Measurements from ENCODE around the gene C1orf21. TPM values are rescaled to one million over a fixed set of nuclear protein-coding genes. Genes with fewer than 3 reads are reported as not detected.

Gene C1orf21
- polyA plus RNA-seq, 1 donor (not counting 4 experiments of a cell fraction or from before 2014, with no cell fraction given) = 44.3 TPM

GRCh38 chr1:184455786-184456185 is 69.0 kb downstream of the C1orf21 start:
- no peak for TF ChIP-seq CTCF (optimal IDR thresholded peaks at IDR 0.05 in 1 of 3, IDR thresholded peaks at IDR 0.05 in 1 of 3, conservative IDR thresholded peaks at IDR 0.05 in 1 of 3; ENCODE audit: extremely low read depth in 1 of 3, insufficient read depth in 2 of 3, low read length in 3 of 3)
- TF ChIP-seq EZH2 (IDR thresholded peaks at IDR 0.05; ENCODE audit: low read length) = no peak
- H3K9me1 ChIP-seq (ENCODE audit: control insufficient read depth, extremely low read depth, insufficient read depth, low read length) = no peaks in the 10 kb centered on the region
- no peak overlapping the region for H2AFZ ChIP-seq (ENCODE audit: control insufficient read depth, low read length)
- H3K79me2 ChIP-seq (ENCODE audit: control insufficient read depth, insufficient read depth, low read length) = peaks cover 21% of the 10 kb centered on the region
- H3K4me3 ChIP-seq (ENCODE audit: control insufficient read depth in 2 of 3, extremely low read depth in 1 of 3, insufficient read depth in 2 of 3, low read depth in 1 of 3, low read length in 3 of 3) = no peak overlapping the region
- DNase-seq (ENCODE audit: low read depth, low spot score) = no peak
- no peak for FAIRE-seq
- H3K9ac ChIP-seq (ENCODE audit: control insufficient read depth, extremely low read depth, insufficient read depth, low read length) = no peak overlapping the region
- H3K9me3 ChIP-seq (ENCODE audit: control insufficient read depth, low read depth, low read length) = no peaks in the 10 kb centered on the region
- no peaks in the 10 kb centered on the region for H3K27me3 ChIP-seq (ENCODE audit: control insufficient read depth, extremely low read depth, insufficient read depth, low read length)
- no peaks in the 10 kb centered on the region for H3K4me1 ChIP-seq (ENCODE audit: control insufficient read depth, extremely low read depth, insufficient read depth, low read length)
- no peak overlapping the region for H3K27ac ChIP-seq (ENCODE audit: control insufficient read depth, insufficient read depth, low read length)
- H3K4me2 ChIP-seq (ENCODE audit: control insufficient read depth, extremely low read depth, insufficient read depth, low read depth, low read length) = no peak overlapping the region
- dilution Hi-C loops (cut with MboI; ENCODE audit: extremely low pct_ligation_motif_present, low sequenced_read_pairs) = no loop called here
- H4K20me1 ChIP-seq (ENCODE audit: control insufficient read depth, extremely low read depth, insufficient read depth, low read length) = no peaks in the 10 kb centered on the region
- H3K36me3 ChIP-seq (ENCODE audit: control insufficient read depth in 2 of 2, extremely low read depth in 1 of 2, insufficient read depth in 2 of 2, low read length in 2 of 2) = no peaks in the 10 kb centered on the region

GRCh38 chr1:184456189-184456588 is 69.4 kb downstream of the C1orf21 start:
- Histone ChIP-seq H3K4me3 (ENCODE audit: control insufficient read depth in 2 of 3, extremely low read depth in 1 of 3, insufficient read depth in 2 of 3, low read depth in 1 of 3, low read length in 3 of 3) (no peak overlapping the region), H3K27ac (ENCODE audit: control insufficient read depth, insufficient read depth, low read length) (no peak overlapping the region), H2AFZ (ENCODE audit: control insufficient read depth, low read length) (no peak overlapping the region), H3K9me3 (ENCODE audit: control insufficient read depth, low read depth, low read length) (no peaks in the 10 kb centered on the region), H4K20me1 (ENCODE audit: control insufficient read depth, extremely low read depth, insufficient read depth, low read length) (no peaks in the 10 kb centered on the region), H3K27me3 (ENCODE audit: control insufficient read depth, extremely low read depth, insufficient read depth, low read length) (no peaks in the 10 kb centered on the region), H3K36me3 (ENCODE audit: control insufficient read depth in 2 of 2, extremely low read depth in 1 of 2, insufficient read depth in 2 of 2, low read length in 2 of 2) (no peaks in the 10 kb centered on the region), H3K4me1 (ENCODE audit: control insufficient read depth, extremely low read depth, insufficient read depth, low read length) (no peaks in the 10 kb centered on the region), H3K9me1 (ENCODE audit: control insufficient read depth, extremely low read depth, insufficient read depth, low read length) (no peaks in the 10 kb centered on the region), H3K79me2 (ENCODE audit: control insufficient read depth, insufficient read depth, low read length) (peaks cover 25% of the 10 kb centered on the region), H3K9ac (ENCODE audit: control insufficient read depth, extremely low read depth, insufficient read depth, low read length) (no peak overlapping the region), H3K4me2 (ENCODE audit: control insufficient read depth, extremely low read depth, insufficient read depth, low read depth, low read length) (no peak overlapping the region)
- dilution Hi-C loops (cut with MboI; ENCODE audit: extremely low pct_ligation_motif_present, low sequenced_read_pairs) = no loop called here
- DNase-seq (ENCODE audit: low read depth, low spot score) (no peak), FAIRE-seq (no peak)
- TF ChIP-seq CTCF (optimal IDR thresholded peaks at IDR 0.05 in 1 of 3, IDR thresholded peaks at IDR 0.05 in 1 of 3, conservative IDR thresholded peaks at IDR 0.05 in 1 of 3; ENCODE audit: extremely low read depth in 1 of 3, insufficient read depth in 2 of 3, low read length in 3 of 3) = no peak
